Measurements from ENCODE around the gene GFOD1.

GFOD1 gene

GRCh38 chr6:13372688-13373487 lies 114.5 kb downstream of the GFOD1 start:
- DNase-seq: no peak

- no peak for DNase-seq
These were observed 115.3 kb downstream of the GFOD1 start for GRCh38 chr6:13372076-13372475.

- DNase-seq: no peak
These were observed 115.9 kb downstream of the GFOD1 start for GRCh38 chr6:13371421-13372072.

GRCh38 chr6:13370623-13371022 lies 116.8 kb downstream of the GFOD1 start:
- no peak for DNase-seq

GRCh38 chr6:13369591-13369990 lies 117.8 kb downstream of the GFOD1 start:
- DNase-seq: no peak

GRCh38 chr6:13368731-13369115 lies 118.7 kb downstream of the GFOD1 start:
- no peak for DNase-seq

GRCh38 chr6:13368079-13368730 lies 119.2 kb downstream of the GFOD1 start:
- DNase-seq: no peak

- DNase-seq: no peak
These were observed 120.0 kb downstream of the GFOD1 start for GRCh38 chr6:13367396-13367795.

GRCh38 chr6:13365320-13365719 lies 122.1 kb downstream of the GFOD1 start:
- DNase-seq: no peak

- no peak for DNase-seq
These were observed 122.6 kb downstream of the GFOD1 start for GRCh38 chr6:13364842-13365241.

GRCh38 chr6:13362412-13362811 lies 125.0 kb downstream of the GFOD1 start:
- DNase-seq: no peak

- DNase-seq: no peak
These were observed 126.5 kb downstream of the GFOD1 start for GRCh38 chr6:13360671-13361540.

GRCh38 chr6:13359287-13359686 lies 128.1 kb downstream of the GFOD1 start:
- no peak for DNase-seq

GRCh38 chr6:13358511-13358910 lies 128.9 kb downstream of the GFOD1 start:
- no peak for DNase-seq

GRCh38 chr6:13357551-13358075 lies 129.8 kb downstream of the GFOD1 start:
- DNase-seq: no peak

GRCh38 chr6:13355999-13356785 lies 131.2 kb downstream of the GFOD1 start:
- DNase-seq: no peak

GRCh38 chr6:13355043-13355945 lies 132.1 kb downstream of the GFOD1 start:
- DNase-seq: peak in 1 of 2 experiments; percentile 83

GRCh38 chr6:13354331-13355042 lies 132.9 kb downstream of the GFOD1 start:
- no peak for DNase-seq

- no peak for DNase-seq
These were observed 135.2 kb downstream of the GFOD1 start for GRCh38 chr6:13352165-13352564.

GRCh38 chr6:13351271-13351670 lies 136.1 kb downstream of the GFOD1 start:
- no peak for DNase-seq
